ENCODE measurements around the gene SAG. TPM values are rescaled to one million over a fixed set of nuclear protein-coding genes. Genes with fewer than 3 reads are reported as not detected.

SAG gene
- total and polyA plus RNA-seq, 2 of the 13 experiments (the other 11 are each of a cell fraction or from before 2014, with no cell fraction given): not detected

GRCh38 chr2:233349005-233349998 is 41.7 kb downstream of the SAG start (continued):
- TF ChIP-seq, protein P1, sequence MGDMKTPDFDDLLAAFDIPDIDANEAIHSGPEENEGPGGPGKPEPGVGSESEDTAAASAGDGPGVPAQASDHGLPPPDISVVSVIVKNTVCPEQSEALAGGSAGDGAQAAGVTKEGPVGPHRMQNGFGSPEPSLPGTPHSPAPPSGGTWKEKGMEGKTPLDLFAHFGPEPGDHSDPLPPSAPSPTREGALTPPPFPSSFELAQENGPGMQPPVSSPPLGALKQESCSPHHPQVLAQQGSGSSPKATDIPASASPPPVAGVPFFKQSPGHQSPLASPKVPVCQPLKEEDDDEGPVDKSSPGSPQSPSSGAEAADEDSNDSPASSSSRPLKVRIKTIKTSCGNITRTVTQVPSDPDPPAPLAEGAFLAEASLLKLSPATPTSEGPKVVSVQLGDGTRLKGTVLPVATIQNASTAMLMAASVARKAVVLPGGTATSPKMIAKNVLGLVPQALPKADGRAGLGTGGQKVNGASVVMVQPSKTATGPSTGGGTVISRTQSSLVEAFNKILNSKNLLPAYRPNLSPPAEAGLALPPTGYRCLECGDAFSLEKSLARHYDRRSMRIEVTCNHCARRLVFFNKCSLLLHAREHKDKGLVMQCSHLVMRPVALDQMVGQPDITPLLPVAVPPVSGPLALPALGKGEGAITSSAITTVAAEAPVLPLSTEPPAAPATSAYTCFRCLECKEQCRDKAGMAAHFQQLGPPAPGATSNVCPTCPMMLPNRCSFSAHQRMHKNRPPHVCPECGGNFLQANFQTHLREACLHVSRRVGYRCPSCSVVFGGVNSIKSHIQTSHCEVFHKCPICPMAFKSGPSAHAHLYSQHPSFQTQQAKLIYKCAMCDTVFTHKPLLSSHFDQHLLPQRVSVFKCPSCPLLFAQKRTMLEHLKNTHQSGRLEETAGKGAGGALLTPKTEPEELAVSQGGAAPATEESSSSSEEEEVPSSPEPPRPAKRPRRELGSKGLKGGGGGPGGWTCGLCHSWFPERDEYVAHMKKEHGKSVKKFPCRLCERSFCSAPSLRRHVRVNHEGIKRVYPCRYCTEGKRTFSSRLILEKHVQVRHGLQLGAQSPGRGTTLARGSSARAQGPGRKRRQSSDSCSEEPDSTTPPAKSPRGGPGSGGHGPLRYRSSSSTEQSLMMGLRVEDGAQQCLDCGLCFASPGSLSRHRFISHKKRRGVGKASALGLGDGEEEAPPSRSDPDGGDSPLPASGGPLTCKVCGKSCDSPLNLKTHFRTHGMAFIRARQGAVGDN (CRISPR knock-in tag; IDR thresholded peaks at IDR 0.05): peak; percentile 85
- TF ChIP-seq ZFP91 (CRISPR knock-in tag; IDR thresholded peaks at IDR 0.05; ENCODE audit: borderline replicate concordance): peak; percentile 66; the same call in 1 of the 2 replicates
- TF ChIP-seq NR2C2 (CRISPR knock-in tag; IDR thresholded peaks at IDR 0.05; ENCODE audit: borderline replicate concordance): peak; percentile 65; the same call in 1 of the 2 replicates
- no peak for TF ChIP-seq ZNF503 (CRISPR knock-in tag; IDR thresholded peaks at IDR 0.05)
- no peak for TF ChIP-seq TCF7 (IDR thresholded peaks at IDR 0.05; ENCODE audit: low read depth)
- peak; percentile 50; the same call in 1 of the 2 replicates for TF ChIP-seq ZFX (CRISPR knock-in tag; IDR thresholded peaks at IDR 0.05; ENCODE audit: low read depth)
- TF ChIP-seq ZNF263 (CRISPR knock-in tag; IDR thresholded peaks at IDR 0.05): peak; percentile 32; the same call in 1 of the 2 replicates
- TF ChIP-seq RBAK (CRISPR knock-in tag; IDR thresholded peaks at IDR 0.05): 0 out of 2 replicates have a peak, but pooled peaks have one; percentile 71
- TF ChIP-seq ZNF788 (CRISPR knock-in tag; IDR thresholded peaks at IDR 0.05; ENCODE audit: borderline replicate concordance): peak; percentile 12; the same call in 1 of the 2 replicates
- peak; percentile 75 for TF ChIP-seq HNF4G (IDR thresholded peaks at IDR 0.05; ENCODE audit: borderline replicate concordance, low read depth, low read length)
- TF ChIP-seq HNF4G (CRISPR knock-in tag; IDR thresholded peaks at IDR 0.05; ENCODE audit: borderline replicate concordance, low read depth): peak; percentile 67; the same call in 1 of the 2 replicates
- peak; percentile 52; the same call in 1 of the 2 replicates for TF ChIP-seq REPIN1 (CRISPR knock-in tag; IDR thresholded peaks at IDR 0.05; ENCODE audit: borderline replicate concordance, low read depth)
- TF ChIP-seq, protein P2, sequence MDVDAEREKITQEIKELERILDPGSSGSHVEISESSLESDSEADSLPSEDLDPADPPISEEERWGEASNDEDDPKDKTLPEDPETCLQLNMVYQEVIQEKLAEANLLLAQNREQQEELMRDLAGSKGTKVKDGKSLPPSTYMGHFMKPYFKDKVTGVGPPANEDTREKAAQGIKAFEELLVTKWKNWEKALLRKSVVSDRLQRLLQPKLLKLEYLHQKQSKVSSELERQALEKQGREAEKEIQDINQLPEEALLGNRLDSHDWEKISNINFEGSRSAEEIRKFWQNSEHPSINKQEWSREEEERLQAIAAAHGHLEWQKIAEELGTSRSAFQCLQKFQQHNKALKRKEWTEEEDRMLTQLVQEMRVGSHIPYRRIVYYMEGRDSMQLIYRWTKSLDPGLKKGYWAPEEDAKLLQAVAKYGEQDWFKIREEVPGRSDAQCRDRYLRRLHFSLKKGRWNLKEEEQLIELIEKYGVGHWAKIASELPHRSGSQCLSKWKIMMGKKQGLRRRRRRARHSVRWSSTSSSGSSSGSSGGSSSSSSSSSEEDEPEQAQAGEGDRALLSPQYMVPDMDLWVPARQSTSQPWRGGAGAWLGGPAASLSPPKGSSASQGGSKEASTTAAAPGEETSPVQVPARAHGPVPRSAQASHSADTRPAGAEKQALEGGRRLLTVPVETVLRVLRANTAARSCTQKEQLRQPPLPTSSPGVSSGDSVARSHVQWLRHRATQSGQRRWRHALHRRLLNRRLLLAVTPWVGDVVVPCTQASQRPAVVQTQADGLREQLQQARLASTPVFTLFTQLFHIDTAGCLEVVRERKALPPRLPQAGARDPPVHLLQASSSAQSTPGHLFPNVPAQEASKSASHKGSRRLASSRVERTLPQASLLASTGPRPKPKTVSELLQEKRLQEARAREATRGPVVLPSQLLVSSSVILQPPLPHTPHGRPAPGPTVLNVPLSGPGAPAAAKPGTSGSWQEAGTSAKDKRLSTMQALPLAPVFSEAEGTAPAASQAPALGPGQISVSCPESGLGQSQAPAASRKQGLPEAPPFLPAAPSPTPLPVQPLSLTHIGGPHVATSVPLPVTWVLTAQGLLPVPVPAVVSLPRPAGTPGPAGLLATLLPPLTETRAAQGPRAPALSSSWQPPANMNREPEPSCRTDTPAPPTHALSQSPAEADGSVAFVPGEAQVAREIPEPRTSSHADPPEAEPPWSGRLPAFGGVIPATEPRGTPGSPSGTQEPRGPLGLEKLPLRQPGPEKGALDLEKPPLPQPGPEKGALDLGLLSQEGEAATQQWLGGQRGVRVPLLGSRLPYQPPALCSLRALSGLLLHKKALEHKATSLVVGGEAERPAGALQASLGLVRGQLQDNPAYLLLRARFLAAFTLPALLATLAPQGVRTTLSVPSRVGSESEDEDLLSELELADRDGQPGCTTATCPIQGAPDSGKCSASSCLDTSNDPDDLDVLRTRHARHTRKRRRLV (CRISPR knock-in tag; IDR thresholded peaks at IDR 0.05): no peak
